ENCODE results near the gene ZBTB8B.
"Not testable (repeated sequence)": the region's sequence is repeated elsewhere in the genome, so short reads cannot be mapped to it uniquely, and the experiment has no call there.

ZBTB8B gene

DNA sequence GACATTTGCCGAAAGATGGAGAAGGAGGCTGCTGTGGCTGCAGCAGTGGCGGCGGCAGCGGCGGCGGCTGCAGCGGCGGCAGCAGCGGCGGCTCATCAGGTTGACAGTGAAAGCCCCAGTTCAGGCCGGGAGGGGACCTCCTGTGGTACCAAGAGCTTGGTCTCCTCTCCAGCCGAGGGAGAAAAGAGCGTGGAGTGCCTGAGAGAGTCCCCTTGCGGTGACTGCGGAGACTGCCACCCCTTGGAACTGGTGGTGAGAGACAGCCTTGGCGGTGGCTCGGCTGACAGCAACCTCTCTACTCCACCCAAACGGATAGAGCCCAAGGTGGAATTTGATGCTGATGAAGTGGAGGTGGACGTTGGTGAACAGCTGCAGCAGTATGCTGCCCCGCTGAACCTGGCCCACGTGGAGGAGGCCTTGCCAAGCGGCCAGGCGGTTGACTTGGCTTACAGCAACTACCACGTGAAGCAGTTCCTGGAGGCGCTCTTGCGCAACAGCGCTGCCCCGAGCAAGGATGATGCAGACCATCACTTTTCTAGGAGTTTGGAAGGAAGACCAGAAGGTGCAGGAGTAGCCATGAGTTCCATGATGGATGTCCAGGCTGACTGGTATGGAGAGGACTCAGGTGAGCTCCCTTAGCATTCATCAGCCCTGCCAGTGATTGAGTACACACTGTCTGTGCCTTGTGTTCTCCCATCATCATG is 6.3 kb downstream of the ZBTB8B start:
- no peak for DNase-seq

DNA sequence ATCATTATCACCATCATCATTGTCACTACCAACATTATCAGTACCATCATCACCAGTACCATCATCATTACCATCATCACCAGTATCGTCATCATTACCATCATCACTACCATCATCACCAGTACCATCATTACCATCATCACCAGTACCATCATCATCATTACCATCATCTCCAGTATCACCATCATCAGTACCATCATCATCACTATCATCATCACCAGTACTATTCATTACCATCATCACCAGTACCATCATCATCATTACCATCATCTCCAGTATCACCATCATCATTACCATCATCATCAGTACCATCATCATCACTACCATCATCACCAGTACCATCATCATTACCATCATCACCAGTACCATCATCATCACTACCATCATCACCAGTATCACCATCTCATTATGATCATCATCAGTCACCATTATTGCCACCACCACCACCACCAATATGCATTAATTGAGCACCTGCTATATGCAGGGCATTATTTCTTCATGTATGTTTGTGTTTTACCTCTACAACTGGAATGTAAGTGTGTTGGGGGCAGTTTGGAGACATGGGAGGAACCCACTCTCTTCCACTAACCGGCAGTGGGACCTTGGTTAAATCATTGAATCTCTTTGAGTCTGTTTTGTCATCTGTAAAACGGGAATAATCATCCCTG is 7.0 kb downstream of the ZBTB8B start:
- DNase-seq, result no peak

DNA sequence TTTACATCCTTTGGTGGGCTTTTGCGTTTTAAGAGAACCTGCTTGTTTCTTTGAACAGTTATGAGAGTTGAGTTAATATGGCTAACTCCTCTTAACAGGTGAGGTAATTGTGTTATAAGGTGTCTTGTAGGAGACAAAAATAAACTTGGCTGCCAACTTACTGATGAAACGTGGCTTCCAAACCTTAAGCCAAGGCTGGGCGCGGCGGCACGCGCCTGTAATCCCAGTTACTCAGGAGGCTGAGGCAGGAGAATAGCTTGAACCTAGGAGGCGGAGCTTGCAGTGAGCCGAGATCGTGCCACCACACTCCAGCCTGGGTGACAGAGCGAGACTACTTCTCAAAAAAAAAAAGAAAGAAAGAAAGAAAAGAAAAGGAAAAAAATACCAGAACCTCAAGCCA is 8.1 kb downstream of the ZBTB8B start:
- DNase-seq, result not testable (repeated sequence)

DNA sequence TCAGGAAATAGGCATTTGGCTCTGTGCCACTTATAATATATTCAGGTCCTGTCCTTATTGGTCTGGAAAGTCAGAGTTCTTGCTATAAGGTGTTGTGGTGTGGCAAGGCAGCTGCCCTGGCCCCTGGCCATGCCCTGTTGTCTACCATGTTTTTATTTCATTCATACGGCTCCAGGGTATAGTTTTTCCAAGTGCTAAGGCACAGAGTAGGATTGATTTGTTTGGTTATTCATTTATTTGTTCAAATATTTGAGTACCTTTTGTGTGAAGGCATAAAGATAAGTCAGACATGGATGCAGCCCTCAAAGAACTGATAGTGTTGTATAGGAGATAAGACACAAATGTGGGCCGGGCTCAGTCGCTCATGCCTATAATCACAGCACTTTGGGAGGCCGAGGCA is 10.1 kb downstream of the ZBTB8B start:
- DNase-seq, result no peak

DNA sequence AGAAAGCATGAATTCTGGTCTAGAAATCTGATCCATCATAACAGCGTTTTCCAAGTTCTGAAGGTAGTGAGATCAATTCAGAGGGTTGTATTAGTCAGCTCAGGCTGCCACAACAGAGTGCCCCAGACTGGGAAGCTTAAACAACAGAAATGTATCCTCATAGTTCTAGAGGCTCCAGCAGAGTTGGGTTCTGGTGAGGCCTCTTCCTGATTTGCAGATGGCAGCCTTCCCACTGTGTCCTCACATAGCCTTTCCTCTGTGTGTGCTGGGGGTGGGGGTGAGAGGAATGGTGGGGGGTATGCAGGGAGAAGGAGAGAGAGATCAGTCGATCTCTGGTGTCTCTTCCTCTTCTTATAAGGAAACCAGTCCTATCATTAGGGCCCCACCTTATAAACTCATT is 15.1 kb downstream of the ZBTB8B start:
- no peak for DNase-seq

GRCh38 chr1:32480761-32481160 is 15.9 kb downstream of the ZBTB8B start:
- no peak for DNase-seq

GRCh38 chr1:32481788-32482187 is 16.9 kb downstream of the ZBTB8B start:
- not testable (repeated sequence) for DNase-seq

DNA sequence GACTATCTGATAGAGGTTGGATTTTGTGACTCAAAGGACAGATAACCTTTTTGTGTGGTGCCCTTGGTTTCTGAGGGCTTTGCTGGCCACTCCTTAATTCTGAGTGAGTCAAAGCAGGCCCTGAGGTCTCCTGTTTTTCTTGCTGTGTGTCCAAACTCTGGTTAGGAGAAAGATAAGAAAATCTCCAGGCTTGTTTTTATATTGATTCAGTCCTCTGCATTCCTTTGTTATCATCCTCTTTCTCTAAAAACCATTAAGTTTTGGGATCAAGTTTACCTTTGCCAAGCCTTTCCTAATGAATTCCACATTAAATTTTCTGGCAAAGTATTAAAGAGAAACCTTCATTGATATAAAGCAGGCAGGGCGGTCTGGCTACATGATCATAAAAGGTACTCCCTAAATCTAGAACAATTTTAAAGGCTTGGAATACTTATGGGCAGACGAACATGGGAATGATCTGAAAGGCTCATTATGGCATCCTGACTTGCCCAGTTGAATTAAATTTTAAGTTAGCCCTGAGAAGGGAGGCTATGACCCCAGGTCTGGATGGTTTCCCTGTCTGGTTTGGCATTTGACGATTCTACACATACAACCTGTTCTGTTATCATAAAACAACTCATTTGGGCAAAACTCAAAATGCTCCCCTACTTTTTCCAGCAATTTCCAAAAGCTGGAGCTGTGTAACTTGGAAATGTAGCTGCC is 20.8 kb downstream of the ZBTB8B start:
- no peak for DNase-seq

DNA sequence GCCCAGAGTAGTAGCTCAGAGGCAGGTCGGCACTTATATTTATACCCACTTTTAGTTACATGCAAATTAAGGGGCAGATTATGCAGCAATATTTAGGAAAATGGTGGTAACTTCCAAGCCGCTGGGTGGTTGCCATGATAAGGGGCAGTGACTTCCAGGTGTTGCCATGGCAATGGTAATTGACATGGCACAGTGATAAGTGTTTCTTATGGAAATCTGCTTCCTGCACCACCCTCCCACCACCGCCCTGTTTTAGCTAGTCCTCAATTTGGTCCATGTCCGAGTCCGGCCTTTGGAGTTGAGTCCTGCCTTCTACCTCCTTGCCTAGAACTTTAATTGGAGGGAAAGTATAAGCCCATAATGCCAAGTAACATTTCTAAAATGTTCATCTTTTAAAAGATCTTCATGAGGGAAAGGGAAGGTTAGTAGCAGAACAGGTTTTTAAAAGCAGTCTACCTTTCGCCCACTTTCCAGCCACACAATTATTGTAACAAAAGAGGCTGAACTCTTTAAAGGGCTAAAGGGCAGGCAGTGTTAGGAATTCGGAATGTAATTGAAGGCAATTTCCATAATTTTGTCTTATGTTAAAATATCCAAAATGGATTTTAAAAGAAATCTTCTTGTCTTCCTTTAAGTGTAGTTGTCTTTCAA is 21.7 kb downstream of the ZBTB8B start:
- no peak for DNase-seq

DNA sequence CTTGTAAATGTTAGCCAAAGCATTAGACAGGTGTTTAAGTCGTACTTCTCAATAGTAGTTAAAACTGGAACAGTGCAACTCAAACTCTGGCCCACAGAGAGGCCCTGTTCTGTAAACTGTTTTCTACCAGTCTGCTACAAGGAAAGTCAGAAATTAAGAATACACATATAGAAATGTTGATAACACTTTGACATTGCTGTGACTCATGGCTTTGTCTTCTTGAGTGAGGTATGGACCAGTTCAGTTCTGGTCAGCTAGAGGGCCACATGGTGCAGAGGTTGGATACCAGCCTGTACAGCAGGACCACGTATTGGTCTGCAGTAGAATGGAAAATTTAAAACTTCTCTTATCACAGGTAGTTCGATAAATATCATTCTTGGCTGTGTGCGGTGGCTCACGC is 22.3 kb downstream of the ZBTB8B start:
- DNase-seq, result no peak

DNA sequence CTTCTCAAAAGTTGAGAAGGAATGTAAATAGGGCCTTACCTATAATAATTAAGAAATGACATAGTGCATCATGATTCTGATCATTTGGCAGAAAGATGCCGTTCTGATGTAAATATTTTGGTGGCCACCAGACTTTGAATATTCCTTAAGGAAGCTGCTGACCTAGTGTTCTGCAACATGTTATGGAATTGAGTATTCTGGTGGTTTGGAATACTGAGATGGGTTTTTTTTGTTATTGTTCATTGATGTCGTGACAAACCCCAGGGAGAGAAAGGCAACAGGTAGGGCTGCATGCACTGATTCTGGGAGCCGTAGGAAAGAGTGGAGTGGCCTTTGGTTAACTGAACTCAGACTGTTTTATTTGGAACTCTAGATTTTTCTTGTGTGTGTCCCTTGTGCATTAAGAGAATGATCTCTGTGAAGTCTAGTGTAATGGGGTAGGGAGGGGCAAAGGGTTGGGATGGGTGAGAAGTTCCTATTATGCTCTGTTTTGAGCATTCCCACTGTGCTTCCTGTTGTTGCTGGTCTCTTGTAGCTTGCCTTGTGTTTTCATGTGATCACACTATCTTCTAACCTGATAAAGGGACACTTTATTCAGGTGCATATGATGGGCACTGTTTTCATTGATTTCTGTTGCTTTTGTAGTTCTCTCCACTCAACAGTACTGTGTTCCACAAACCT is 25.0 kb downstream of the ZBTB8B start:
- no peak for DNase-seq

GRCh38 chr1:32491386-32491785 is 26.5 kb downstream of the ZBTB8B start:
- DNase-seq, result no peak

- DNase-seq, result no peak
Observed at GRCh38 chr1:32494196-32494595, 29.3 kb downstream of the ZBTB8B start.

DNA sequence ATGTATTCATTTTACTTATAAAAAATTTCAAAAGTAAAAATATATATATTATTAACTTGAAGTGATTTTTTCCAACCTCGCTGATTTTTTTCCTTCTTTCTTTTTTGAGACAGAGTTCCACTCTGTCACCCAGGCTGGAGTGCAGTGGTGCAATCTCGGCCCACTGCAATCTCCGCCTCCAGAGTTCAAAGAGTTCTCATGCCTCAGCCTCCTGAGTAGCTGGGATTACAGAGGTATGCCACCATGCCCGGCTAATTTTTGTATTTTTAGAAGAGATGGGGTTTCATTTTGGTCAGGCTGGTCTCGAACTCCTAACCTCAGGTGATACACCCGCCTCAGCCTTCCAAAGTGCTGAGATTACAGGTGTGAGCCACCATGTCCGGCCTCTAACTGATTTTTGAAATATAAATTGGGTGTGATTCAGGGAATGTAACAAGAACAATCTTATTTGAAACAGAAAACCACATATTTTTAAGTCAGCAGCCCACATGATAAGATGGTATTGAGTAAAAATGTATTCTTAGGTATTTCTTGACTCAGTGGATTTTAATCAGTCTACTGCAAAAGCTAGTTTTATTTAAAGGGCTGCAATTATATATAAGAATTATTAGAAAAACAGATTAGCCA is 30.0 kb downstream of the ZBTB8B start:
- no peak for DNase-seq

DNA sequence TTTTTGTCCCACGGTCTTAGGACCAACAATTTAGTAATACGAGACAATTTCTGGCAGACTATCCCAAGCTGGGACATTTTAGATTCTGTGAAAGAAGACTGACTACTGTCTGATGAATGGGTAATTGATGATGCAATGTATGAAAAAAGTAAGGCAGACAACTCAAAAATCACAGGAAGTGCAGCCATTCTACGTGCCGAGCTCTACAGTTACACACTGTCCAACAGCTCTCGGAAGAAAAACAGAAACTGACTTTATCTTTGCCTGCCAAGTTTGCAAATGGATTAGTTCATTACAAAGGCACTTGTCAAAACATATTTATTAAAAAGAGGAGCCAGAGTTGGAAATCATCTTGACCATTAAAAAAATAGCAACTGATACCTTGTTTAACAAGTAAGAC is 31.3 kb downstream of the ZBTB8B start:
- DNase-seq, result no peak

DNA sequence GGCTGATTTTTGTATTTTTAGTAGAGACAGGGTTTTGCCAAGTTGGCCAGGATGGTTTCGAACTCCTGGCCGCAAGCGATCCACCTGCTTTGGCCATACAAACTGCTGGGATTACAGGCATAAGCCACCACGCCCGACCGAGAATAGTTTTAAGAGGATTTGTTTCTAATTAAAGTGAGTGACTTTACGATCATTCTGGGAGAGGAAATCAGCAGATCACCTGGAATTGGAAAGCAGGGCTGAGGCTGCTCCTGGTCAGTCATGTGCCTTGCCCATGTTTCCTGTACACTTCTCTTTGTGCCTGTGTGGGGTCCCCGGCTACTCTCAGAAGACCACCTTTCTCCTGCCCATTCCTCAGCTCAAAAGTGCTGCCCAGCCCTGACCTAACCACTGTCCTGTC is 33.9 kb downstream of the ZBTB8B start:
- DNase-seq, result no peak

DNA sequence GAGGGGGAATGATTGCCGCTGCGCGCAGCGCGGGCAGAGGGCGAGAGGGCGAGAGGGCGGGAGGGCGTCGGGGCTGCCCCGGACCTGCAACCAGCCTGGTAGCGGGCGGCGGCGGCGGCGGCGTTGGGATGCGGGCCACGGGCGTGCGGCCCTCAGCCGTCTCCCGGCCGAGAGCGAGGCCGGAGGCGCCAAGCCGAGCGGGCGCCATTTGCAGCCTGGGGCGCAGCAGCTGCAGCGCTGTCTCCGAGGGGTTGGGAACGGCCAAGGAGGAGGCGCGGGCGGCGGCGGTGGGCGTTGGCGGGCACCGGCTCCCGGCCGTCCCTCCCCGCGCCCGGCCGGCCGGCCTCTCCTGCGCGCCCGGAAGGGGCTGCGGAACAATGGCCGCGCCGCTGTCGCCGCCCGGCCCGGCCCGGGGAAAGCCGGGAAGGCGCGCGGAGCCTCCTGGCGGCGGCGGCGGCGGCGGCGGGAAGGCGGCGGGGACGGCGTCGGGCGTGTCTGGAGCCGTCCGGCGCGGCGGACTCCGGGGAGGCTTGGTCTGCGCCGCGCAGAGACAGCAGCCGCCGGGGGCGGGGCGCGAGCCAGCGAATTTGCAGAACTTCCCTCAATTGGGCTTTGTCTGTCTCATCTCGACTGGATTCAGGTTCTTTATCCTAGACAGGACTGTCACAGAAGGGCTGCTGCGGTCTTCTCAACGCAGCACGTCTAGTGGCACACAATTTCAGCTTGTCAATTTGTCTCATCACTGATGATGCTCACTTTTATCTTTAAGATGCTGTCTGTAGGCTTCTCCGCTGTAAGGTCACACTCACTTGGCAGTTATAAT is 35.7 kb downstream of the ZBTB8B start:
- peak; percentile 21 to 29 for DNase-seq

DNA sequence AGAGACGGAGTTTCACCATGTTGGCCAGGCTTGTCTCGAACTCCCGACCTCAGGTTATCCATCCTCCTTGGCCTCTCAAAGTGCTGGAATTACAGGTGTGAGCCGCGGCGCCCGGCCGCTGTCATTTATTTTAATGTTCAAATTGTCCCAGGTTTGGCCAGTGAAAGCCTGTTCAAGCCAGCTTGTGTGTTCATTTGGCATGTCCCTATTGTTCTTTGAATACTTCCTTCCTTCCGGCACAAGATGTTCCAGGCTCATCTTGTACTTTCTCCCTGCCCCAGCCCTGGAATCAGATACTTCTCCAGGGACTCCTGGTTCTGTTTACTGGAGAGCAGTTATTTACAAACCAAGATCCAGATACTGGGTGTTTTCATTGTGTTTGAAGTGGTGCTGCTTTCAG is 37.0 kb downstream of the ZBTB8B start:
- no peak for DNase-seq

- DNase-seq, result no peak
Observed at GRCh38 chr1:32503153-32503552, 38.3 kb downstream of the ZBTB8B start.

DNA sequence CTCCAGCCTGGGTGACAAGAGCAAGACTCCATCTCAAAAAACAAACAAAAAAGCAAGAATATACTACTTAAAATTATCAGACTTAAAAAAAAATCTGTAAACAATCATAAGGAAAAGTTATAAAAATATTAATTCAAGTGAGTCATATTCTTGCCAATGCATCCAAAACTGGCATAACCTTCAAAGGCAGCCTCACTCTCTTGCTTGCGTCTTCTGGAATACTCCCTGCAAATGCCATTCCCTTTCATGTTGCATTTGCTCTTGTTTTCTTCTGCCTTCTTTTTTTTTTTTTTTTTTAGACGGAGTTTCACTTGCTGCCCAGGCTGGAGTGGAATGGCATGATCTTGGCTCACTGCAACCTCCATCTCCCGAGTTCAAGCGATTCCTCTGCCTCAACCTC is 42.1 kb downstream of the ZBTB8B start:
- no peak for DNase-seq

DNA sequence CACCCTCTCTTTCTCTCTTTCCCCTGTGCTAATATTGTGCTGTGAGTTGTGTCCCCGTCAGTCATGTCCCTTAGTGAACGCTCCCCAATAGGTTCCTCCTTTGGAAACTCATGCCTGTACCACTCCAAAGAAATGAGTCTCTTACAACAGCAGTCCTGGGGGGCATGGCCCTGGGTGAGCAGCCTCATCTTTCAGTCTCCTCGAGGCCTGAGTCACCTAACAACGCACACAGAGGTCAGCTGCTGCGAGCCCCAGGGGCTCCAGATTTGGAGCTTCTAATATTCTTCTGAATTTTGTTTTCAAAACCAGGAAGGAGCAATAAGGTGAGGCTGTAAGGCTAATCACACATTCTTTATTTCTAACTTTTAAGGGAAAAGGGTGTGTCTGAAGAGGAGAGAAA is 43.9 kb downstream of the ZBTB8B start:
- DNase-seq, result no peak

DNA sequence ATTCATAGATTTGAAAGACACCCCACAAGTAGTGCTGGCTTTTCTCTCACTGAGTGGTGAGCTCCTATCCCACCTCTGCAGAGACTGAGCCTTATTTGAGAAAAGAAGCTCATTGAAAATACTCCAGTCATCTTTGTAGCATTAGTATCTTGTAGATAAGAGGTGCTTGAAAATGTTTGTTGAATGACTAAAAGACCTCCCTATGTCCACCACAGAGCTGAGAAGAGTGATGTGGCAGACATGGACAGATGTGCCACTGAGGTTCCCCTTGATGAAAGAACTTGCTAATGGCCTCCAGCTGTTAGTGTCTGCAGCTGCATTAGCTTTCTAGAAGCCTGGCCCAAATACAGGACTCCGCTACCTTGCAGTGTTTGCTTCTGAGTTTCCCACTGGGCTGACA is 45.1 kb downstream of the ZBTB8B start:
- no peak for DNase-seq
